Type B pancreatic cell (in vitro differentiated cells): Measurements from ENCODE around the gene MPND. TPM values are rescaled to one million over a fixed set of nuclear protein-coding genes. Genes with fewer than 3 reads are reported as not detected.

Experiments
- DNase-seq: peaks from one replicate; pipeline ENCODE4 v3.0.0; 2021; ENCODE audit warnings: mixed read lengths; ENCODE audit not compliant: unreplicated experiment; ENCODE audit errors: extremely low spot score
- H3K27ac Mint-ChIP-seq: 2 replicates; pipeline ENCODE4 v1.8.0; 2021; ENCODE audit warnings: mild to moderate bottlenecking, mixed read lengths
- H3K27me3 Mint-ChIP-seq: 2 replicates; pipeline ENCODE4 v1.8.0; 2021; ENCODE audit warnings: mixed read lengths
- H3K36me3 Mint-ChIP-seq: 2 replicates; pipeline ENCODE4 v1.8.0; 2021; ENCODE audit warnings: mixed read lengths
- H3K4me1 Mint-ChIP-seq: one replicate; pipeline ENCODE4 v1.8.0; 2021; ENCODE audit warnings: mixed read lengths; ENCODE audit not compliant: unreplicated experiment
- H3K4me3 Mint-ChIP-seq: 2 replicates; pipeline ENCODE4 v1.8.0; 2021; ENCODE audit warnings: mild to moderate bottlenecking, mixed read lengths
- H3K9me3 Mint-ChIP-seq: 2 replicates; pipeline ENCODE4 v1.8.0; 2021; ENCODE audit warnings: mixed read lengths
- CTCF ChIP-seq: fragments of 200-600 bp; sonication (generic); conservative IDR thresholded peaks from 2 replicates; pipeline ENCODE4 v1.5.0; 2021; ENCODE audit warnings: antibody characterized with exemption, mild to moderate bottlenecking
- total RNA-seq: library from RNA; stranded (reverse); gene quantifications from 2 replicates; pipeline ENCODE4 v1.2.1, GENCODE V29; 2021; ENCODE audit warnings: low replicate concordance

MPND gene
- total RNA-seq, 1 donor from 2014 or later: 43.6 TPM

DNA sequence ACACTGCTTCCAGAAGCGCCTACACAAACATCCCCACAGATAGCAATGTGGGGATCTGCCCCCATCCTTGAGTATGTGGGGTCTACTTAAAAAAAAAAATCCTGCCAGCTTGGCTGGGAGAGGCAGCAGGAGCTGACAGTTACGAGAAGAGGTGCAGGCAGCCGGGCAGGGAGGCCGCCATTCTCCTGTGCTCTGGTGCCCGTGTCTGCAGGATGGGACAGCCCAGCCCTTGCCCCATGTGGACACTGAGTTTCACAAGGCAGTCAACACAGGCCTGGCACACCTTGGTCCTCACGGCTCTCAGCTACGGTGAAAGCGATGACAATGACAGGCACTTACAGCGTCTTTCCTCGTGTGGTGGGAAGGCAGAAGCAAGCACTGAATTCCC is 24.0 kb downstream of the MPND start:
- TF ChIP-seq CTCF: no peak
- no peaks in the 10 kb centered on the region for H3K9me3 Mint-ChIP-seq
- H3K4me3 Mint-ChIP-seq: no peak overlapping the region
- H3K27ac Mint-ChIP-seq: peak overlapping the region; percentile 65
- H3K27me3 Mint-ChIP-seq: no peaks in the 10 kb centered on the region
- H3K4me1 Mint-ChIP-seq: peaks cover 17% of the 10 kb centered on the region
- H3K36me3 Mint-ChIP-seq: no peaks in the 10 kb centered on the region
- DNase-seq: no peak

DNA sequence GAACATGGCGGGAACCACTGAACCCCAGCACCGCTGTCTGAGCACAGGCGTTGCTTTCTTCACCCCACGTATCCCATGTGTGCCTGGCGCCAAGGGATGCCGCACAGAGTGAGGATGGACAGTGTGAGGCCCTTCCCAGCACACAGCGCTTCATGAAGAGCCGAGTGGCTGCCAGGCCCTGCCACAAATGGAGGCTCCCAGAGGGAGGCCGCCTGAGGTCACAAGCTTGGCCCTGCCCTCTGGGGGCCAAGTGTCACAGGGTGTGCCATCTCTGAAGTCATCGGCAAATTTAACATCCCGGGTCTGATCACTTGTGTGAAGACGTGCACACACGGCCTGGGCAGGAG is 24.4 kb downstream of the MPND start:
- no peak for DNase-seq

DNA sequence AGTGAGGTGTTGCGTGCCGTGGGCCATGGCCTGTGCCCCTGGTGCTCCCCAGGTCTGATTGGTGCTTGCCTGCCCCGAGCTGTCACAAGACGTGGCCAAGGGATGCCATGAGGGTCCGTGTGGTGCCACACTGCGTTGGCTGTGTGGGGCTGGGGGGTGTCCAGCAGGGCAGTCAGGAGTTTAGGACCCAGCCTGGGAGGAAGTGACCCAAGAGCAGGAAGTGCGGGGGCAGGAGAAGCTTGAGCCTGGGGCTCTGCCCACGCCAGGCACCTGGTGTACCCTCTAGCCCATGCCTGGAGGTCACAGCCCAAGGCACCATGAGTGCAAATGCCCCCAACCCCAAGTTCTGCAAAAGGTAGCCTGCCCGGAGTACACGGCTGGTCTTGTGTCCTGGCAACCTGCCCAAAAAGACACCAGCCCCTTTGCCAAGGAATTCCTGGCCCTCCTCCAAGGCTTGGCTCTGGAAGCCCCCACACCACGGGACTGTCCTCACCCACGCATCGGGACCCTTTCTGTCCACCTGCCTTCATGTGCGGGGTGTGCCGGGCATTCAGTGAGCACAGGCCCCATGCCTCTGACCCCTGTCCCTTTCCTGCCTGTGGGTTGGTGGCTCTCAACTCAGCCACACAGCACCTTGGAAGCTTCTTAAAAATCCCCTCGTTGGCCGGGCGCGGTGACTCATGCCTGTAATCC is 24.9 kb downstream of the MPND start:
- H3K4me1 Mint-ChIP-seq: peaks cover 17% of the 10 kb centered on the region
- no peak for DNase-seq

More for the DNA sequence above, 24.4 kb downstream of the MPND start:
- Mint-ChIP-seq H3K27me3 (no peaks in the 10 kb centered on the region), H3K4me3 (no peak overlapping the region), H3K4me1 (peaks cover 17% of the 10 kb centered on the region), H3K27ac (peak overlapping the region; percentile 65), H3K36me3 (no peaks in the 10 kb centered on the region), H3K9me3 (no peaks in the 10 kb centered on the region)
- TF ChIP-seq CTCF: no peak

GRCh38 chr19:4369109-4369887 is 25.9 kb downstream of the MPND start:
- H3K4me1 Mint-ChIP-seq: peaks cover 22% of the 10 kb centered on the region
- no peaks in the 10 kb centered on the region for H3K27me3 Mint-ChIP-seq
- no peaks in the 10 kb centered on the region for H3K36me3 Mint-ChIP-seq
- DNase-seq: no peak
- H3K9me3 Mint-ChIP-seq: no peaks in the 10 kb centered on the region
- no peak for TF ChIP-seq CTCF
- peak overlapping the region; percentile 89 for H3K27ac Mint-ChIP-seq
- H3K4me3 Mint-ChIP-seq: peak overlapping the region; percentile 70

More for the DNA sequence above, 24.9 kb downstream of the MPND start:
- TF ChIP-seq CTCF: no peak
- H3K27me3 Mint-ChIP-seq: no peaks in the 10 kb centered on the region
- H3K9me3 Mint-ChIP-seq: no peaks in the 10 kb centered on the region
- H3K27ac Mint-ChIP-seq: peak overlapping the region; percentile 89
- no peak overlapping the region for H3K4me3 Mint-ChIP-seq
- H3K36me3 Mint-ChIP-seq: no peaks in the 10 kb centered on the region

DNA sequence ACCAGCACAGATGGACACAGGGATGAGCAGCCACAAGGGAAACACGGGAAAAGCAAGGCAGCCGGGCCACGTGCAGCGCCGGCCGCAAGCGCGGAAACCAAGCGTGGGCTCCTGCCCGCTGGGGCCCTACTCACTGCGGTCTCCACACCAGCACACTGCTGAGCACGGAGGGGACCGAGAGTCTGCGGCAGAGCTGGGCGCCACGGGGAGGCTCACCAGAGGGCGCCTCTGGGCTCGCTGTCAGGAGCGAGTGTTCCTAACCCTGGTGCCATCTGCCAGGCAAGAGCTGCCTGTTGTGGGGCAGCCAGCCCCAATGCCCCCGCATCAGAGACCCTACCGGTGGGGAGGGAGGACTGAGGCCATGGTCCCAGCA is 26.5 kb downstream of the MPND start:
- Mint-ChIP-seq H3K4me1 (peaks cover 22% of the 10 kb centered on the region), H3K9me3 (no peaks in the 10 kb centered on the region), H3K27ac (peak overlapping the region; percentile 53), H3K27me3 (no peaks in the 10 kb centered on the region), H3K4me3 (no peak overlapping the region), H3K36me3 (no peaks in the 10 kb centered on the region)
- peak; percentile 46 for TF ChIP-seq CTCF
- no peak for DNase-seq
